Thoracic aorta (tissue), 2 donors: Measurements from ENCODE around the gene NLGN4X. TPM values are rescaled to one million over a fixed set of nuclear protein-coding genes. Genes with fewer than 3 reads are reported as not detected.

Experiments
- ATAC-seq: fragments of 150-250 bp; one replicate; pipeline ENCODE4 v1.8.0; 2017; ENCODE audit warnings: low read depth; ENCODE audit not compliant: insufficient number of reproducible peaks, low FRiP score
- DNase-seq: peaks from one replicate; pipeline ENCODE4 v3.0.0-alpha.2; 2020; ENCODE audit warnings: low spot score
- H3K27ac ChIP-seq, 2 donors: fragments of 200-600 bp; sonication (generic); 1 replicate in 1 of 2; 2 replicates in 1 of 2; pipeline ENCODE4 v1.5.1; 2016; ENCODE audit warnings: mild to moderate bottlenecking in 2 of 2, moderate library complexity in 2 of 2
- H3K27me3 ChIP-seq: fragments of 200-600 bp; sonication (generic); replicated peaks from 2 replicates; pipeline ENCODE4 v1.6.0; 2016; ENCODE audit warnings: mild to moderate bottlenecking; ENCODE audit not compliant: insufficient read depth
- H3K36me3 ChIP-seq: fragments of 200-600 bp; sonication (generic); one replicate; pipeline ENCODE4 v1.5.1; 2016
- H3K4me1 ChIP-seq, 2 donors: fragments of 200-600 bp; sonication (generic); 1 replicate in 1 of 2; 2 replicates in 1 of 2; pipeline versions ENCODE4 v1.5.1 to v1.6.0; 2016; ENCODE audit warnings: low read depth in 2 of 2, mild to moderate bottlenecking in 1 of 2; ENCODE audit not compliant: control insufficient read depth in 1 of 2
- H3K4me3 ChIP-seq: fragments of 200-600 bp; sonication (generic); 2 replicates; pipeline ENCODE4 v1.5.1; 2016; ENCODE audit warnings: mild to moderate bottlenecking
- H3K9me3 ChIP-seq: fragments of 200-600 bp; sonication (generic); 2 replicates; pipeline ENCODE4 v1.5.1; 2016
- total RNA-seq, 2 donors: library from RNA; depleted of rRNA; stranded (reverse); fragments of >200 nt; gene quantifications; one replicate each; pipeline versions ENCODE4 v1.1.0 to v1.2.3, GENCODE V29; 2016
- TF ChIP-seq, protein P1 (sequence below): fragments of 200-600 bp; sonication (generic); IDR thresholded peaks from one replicate; pipeline ENCODE4 v1.5.1; 2019; ENCODE audit warnings: antibody characterized with exemption

The NLGN4X gene
- total RNA-seq, 2 donors from 2014 or later = 0.95 to 2.7 TPM

DNA sequence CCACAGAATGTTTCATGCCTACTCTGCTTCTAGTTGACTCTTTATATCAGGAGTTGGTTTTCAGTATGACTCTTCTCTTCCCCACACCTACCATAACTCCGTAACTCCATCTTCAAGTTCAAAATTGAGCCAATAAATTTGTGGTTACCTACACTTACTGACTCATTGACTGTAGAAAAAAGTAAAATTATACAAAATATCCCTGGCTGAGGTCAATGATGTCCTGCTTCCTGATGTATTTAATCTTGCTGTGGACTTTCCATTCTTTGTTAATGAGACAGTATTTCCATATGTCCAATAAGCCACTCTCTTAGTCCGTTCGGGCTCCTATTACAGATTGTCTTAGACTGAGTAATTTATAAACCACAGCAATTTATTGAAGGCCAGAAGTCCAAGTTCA is 9.9 kb upstream of the NLGN4X start:
- TF ChIP-seq, protein P1, sequence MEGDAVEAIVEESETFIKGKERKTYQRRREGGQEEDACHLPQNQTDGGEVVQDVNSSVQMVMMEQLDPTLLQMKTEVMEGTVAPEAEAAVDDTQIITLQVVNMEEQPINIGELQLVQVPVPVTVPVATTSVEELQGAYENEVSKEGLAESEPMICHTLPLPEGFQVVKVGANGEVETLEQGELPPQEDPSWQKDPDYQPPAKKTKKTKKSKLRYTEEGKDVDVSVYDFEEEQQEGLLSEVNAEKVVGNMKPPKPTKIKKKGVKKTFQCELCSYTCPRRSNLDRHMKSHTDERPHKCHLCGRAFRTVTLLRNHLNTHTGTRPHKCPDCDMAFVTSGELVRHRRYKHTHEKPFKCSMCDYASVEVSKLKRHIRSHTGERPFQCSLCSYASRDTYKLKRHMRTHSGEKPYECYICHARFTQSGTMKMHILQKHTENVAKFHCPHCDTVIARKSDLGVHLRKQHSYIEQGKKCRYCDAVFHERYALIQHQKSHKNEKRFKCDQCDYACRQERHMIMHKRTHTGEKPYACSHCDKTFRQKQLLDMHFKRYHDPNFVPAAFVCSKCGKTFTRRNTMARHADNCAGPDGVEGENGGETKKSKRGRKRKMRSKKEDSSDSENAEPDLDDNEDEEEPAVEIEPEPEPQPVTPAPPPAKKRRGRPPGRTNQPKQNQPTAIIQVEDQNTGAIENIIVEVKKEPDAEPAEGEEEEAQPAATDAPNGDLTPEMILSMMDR = no peak
- Histone ChIP-seq H3K36me3 (no peaks in the 10 kb centered on the region), H3K4me3 (no peak overlapping the region), H3K4me1 (no peaks in the 10 kb centered on the region), H3K27me3 (no peaks in the 10 kb centered on the region), H3K9me3 (no peaks in the 10 kb centered on the region), H3K27ac (no peak overlapping the region)
- DNase-seq = no peak
- no peak for ATAC-seq

DNA sequence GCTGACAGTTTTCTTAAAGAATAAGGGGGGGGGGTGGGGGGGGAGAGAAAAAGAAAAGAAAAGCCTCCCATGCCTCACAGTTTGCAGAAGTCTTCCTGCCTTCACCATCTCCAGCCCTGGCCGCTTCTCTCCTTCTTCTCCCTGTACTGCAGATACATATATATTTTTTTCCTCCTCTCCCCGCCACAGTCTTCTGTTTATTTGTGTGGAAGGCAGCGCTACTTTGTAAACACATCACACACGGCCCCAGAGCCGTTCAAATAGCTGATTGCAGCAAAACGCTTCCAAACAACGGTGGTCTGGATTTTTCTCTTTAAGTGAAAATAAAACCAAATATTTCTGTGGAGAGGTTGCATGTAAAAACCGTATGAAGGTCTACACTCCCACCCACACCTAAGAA is 732 bp downstream of the NLGN4X start:
- Histone ChIP-seq H3K27me3 (no peaks in the 10 kb centered on the region), H3K36me3 (no peaks in the 10 kb centered on the region), H3K4me3 (no peak overlapping the region), H3K4me1 (no peaks in the 10 kb centered on the region), H3K9me3 (no peaks in the 10 kb centered on the region), H3K27ac (no peak overlapping the region)
- no peak for DNase-seq
- no peak for ATAC-seq
- TF ChIP-seq, protein P1 = no peak

DNA sequence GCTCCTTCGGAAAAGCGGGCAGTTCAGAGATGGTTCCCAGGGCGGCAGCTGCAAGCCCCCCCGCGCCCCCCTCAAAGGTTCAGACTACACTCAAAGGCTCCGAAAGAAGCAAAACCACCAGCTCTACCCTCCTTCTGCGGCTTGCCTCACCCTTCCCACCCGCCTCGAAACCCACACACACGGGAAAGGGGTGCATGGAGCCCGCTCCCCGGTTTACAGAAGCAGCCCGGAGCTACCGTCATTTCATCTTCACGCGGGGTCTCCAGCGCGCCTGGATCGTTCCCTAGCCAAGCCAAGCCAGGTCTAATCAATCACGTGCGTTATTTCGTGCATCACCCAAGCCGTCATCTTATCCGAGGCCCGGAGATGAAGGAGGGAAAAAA is 1.2 kb downstream of the NLGN4X start:
- no peak overlapping the region for H3K27ac ChIP-seq

DNA sequence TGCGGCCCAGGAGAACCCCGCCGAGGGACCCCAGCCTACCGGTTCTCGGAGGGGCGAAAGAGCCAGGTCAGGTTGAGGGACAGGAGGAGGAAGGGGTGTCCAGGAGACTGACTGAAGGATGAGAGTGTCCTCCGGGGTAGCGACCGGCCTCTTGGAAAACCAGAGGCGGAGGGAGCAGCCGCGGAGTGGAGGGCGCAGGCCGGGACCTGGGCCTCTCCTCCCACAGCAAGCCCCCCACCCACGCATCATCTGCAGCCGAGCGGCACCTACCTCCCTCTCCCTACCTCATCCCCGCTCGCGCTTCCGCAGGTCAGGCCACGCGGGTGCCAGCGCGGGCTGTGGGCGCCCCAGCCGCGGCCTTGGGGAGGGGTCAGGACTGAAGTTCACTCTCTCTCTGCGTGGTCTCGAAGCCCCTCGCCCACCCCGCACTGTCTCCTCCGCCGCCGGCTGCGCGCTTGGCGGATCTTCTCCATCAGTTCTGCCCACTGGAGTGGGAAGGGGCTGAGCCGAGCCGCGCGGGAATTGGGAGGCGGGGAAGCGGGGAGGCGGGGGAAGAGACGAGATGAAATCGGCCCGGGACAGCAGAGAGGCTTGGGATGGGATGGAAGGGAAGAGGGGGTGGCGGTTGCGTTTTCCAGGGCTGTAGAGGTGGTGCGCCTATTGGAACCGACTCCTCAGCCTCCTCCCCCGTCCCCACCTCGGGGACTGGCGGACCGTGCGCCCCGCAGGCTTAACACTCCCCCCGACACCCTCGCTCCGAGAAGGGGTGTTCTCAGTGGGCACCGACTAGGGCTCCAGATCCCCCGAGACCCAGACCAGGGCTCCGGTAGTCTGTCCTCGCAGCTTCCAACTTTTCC is 1.8 kb downstream of the NLGN4X start:
- Histone ChIP-seq H3K36me3 (no peaks in the 10 kb centered on the region), H3K4me3 (peak overlapping the region; percentile 39), H3K9me3 (no peaks in the 10 kb centered on the region), H3K4me1 (no peaks in the 10 kb centered on the region), H3K27me3 (no peaks in the 10 kb centered on the region), H3K27ac (no peak overlapping the region)
- ATAC-seq (no peak), DNase-seq (no peak)
- TF ChIP-seq, protein P1 = no peak

More for the DNA sequence above, 1.2 kb downstream of the NLGN4X start:
- ATAC-seq = no peak
- TF ChIP-seq, protein P1 = no peak
- no peaks in the 10 kb centered on the region for H3K9me3 ChIP-seq
- no peaks in the 10 kb centered on the region for H3K4me1 ChIP-seq
- no peaks in the 10 kb centered on the region for H3K27me3 ChIP-seq
- H3K36me3 ChIP-seq = no peaks in the 10 kb centered on the region
- no peak for DNase-seq
- H3K4me3 ChIP-seq = peak overlapping the region; percentile 21

DNA sequence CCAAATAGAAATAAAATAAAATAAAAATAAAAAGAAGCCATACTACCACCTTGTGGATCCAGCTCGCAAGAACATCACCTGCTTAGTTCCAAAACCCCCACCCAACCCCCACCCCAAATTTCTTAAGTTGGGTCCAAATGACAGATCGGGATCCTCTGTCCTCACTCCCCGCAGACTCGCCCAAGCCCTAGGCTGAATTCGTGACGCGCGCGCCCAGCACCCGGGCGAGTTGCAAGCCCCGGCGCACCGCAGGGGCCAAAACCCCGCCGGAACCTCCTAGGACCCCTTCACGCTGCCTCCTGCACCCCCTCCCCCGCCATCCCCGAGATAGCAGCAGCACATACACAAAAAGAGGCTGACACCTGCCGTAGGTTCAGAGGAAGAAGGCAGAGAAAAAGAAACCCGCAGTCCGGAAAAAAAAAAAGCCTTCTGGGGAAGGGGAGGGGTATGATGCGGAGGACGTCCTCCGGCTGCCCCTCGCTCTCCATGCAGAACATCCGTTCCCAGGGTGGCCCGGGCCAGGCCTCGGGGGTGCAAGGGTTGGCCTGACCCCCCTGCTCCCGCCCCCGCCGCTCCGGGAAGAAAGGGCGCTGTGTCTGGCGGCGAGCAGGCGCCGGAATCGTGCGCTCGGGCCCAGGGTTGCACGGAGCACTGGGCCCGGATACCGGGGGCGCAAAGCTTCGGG is 2.6 kb downstream of the NLGN4X start:
- Histone ChIP-seq H3K36me3 (no peaks in the 10 kb centered on the region), H3K4me3 (peak overlapping the region; percentile 39), H3K27ac (no peak overlapping the region), H3K9me3 (no peaks in the 10 kb centered on the region), H3K4me1 (no peaks in the 10 kb centered on the region), H3K27me3 (no peaks in the 10 kb centered on the region)
- ATAC-seq (no peak), DNase-seq (no peak)
- TF ChIP-seq, protein P1 = no peak
